ENCODE measurements around the gene ACOT7. TPM values are rescaled to one million over a fixed set of nuclear protein-coding genes. Genes with fewer than 3 reads are reported as not detected.

ACOT7 gene
- total and polyA plus RNA-seq, 2 of the 13 experiments (the other 11 are each of a cell fraction or from before 2014, with no cell fraction given) = 33.0 to 55.8 TPM

- TF ChIP-seq, protein P1, sequence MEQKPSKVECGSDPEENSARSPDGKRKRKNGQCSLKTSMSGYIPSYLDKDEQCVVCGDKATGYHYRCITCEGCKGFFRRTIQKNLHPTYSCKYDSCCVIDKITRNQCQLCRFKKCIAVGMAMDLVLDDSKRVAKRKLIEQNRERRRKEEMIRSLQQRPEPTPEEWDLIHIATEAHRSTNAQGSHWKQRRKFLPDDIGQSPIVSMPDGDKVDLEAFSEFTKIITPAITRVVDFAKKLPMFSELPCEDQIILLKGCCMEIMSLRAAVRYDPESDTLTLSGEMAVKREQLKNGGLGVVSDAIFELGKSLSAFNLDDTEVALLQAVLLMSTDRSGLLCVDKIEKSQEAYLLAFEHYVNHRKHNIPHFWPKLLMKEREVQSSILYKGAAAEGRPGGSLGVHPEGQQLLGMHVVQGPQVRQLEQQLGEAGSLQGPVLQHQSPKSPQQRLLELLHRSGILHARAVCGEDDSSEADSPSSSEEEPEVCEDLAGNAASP (CRISPR knock-in tag; IDR thresholded peaks at IDR 0.05; ENCODE audit: borderline replicate concordance) = peak; percentile 82; the same call in 1 of the 2 replicates
- TF ChIP-seq NFKB2 (CRISPR knock-in tag; IDR thresholded peaks at IDR 0.05; ENCODE audit: borderline replicate concordance) (0 out of 2 replicates have a peak, but pooled peaks have one; percentile 53), ZNF574 (CRISPR knock-in tag; IDR thresholded peaks at IDR 0.05) (0 out of 2 replicates have a peak, but pooled peaks have one; percentile 20), BCLAF1 (IDR thresholded peaks at IDR 0.05) (no peak), SOX13 (IDR thresholded peaks at IDR 0.05) (no peak), SOX13 (CRISPR knock-in tag; conservative IDR thresholded peaks at IDR 0.05 in 1 of 2, IDR thresholded peaks at IDR 0.05 in 1 of 2) (peak in 1 of 2 experiments; percentile 14; a peak in 1 of 4 replicates), ZNF543 (CRISPR knock-in tag; IDR thresholded peaks at IDR 0.05) (0 out of 2 replicates have a peak, but pooled peaks have one; percentile 27), ZBTB26 (CRISPR knock-in tag; IDR thresholded peaks at IDR 0.05; ENCODE audit: borderline replicate concordance) (0 out of 2 replicates have a peak, but pooled peaks have one; percentile 35), SRSF9 (IDR thresholded peaks at IDR 0.05; ENCODE audit: borderline replicate concordance, insufficient read depth, low read depth, low read length, poor library complexity, severe bottlenecking) (no peak), ZNF687 (CRISPR knock-in tag; IDR thresholded peaks at IDR 0.05) (peak; percentile 71), ZGPAT (CRISPR knock-in tag; IDR thresholded peaks at IDR 0.05) (no peak), SOX6 (IDR thresholded peaks at IDR 0.05) (no peak), SOX6 (CRISPR knock-in tag; IDR thresholded peaks at IDR 0.05) (peak; percentile 67)
Measured at GRCh38 chr1:6353955-6354658, 39.5 kb downstream of the ACOT7 start (continued).

Data from HepG2 (cell line).